Transverse colon (tissue), 4 donors: Measurements from ENCODE around the gene NEO1. TPM values are rescaled to one million over a fixed set of nuclear protein-coding genes. Genes with fewer than 3 reads are reported as not detected.

Experiments used
- DNase-seq: peaks from one replicate; pipeline ENCODE4 v3.0.0-alpha.2; 2019
- H3K27ac ChIP-seq, 4 donors: fragments of 200-600 bp; sonication (generic); 2 replicates each; pipeline ENCODE4 v1.5.1; 2016 to 2018; ENCODE audit warnings: inconsistent platforms in 4 of 4
- H3K27me3 ChIP-seq: fragments of 200-600 bp; sonication (generic); 2 replicates; pipeline ENCODE4 v1.5.1; 2017; ENCODE audit warnings: inconsistent platforms
- H3K36me3 ChIP-seq, 4 donors: fragments of 200-600 bp; sonication (generic); 2 replicates each; pipeline ENCODE4 v1.5.1; 2017 to 2019; ENCODE audit warnings: inconsistent platforms in 4 of 4
- H3K4me1 ChIP-seq, 4 donors: fragments of 200-600 bp; sonication (generic); 2 replicates each; pipeline ENCODE4 v1.5.1; 2017 to 2020; ENCODE audit warnings: inconsistent platforms in 4 of 4
- H3K4me3 ChIP-seq, 4 donors: fragments of 200-600 bp; sonication (generic); 1 replicate in 1 of 4; 2 replicates in 3 of 4; pipeline versions ENCODE4 v1.5.1 to v1.6.1; 2017 to 2019; ENCODE audit warnings: inconsistent platforms in 4 of 4
- H3K9me3 ChIP-seq, 2 donors: fragments of 200-600 bp; sonication (generic); 2 replicates each; pipeline ENCODE4 v1.5.1; 2017 to 2019; ENCODE audit warnings: inconsistent platforms in 2 of 2
- EP300 ChIP-seq: sonication (generic); formaldehyde crosslinking; IDR thresholded peaks from one replicate; pipeline ENCODE4 v1.6.1; 2017; ENCODE audit warnings: antibody characterized with exemption, low read depth
- POLR2A ChIP-seq: fragments of 450-650 bp; IDR thresholded peaks from one replicate; pipeline ENCODE4 v1.6.1; 2016; ENCODE audit warnings: antibody characterized with exemption, mild to moderate bottlenecking, moderate library complexity
- POLR2AphosphoS5 ChIP-seq, 3 donors: sonication (generic); formaldehyde crosslinking; IDR thresholded peaks; one replicate each; pipeline ENCODE4 v1.6.1; 2016; ENCODE audit warnings: antibody characterized with exemption in 3 of 3
- WGBS, 2 donors: methylation state at CpG; one replicate each; pipeline ENCODE4 v1.1.5; 2018; ENCODE audit warnings: low coverage in 1 of 2; 5-methylcytosine and 5-hydroxymethylcytosine counted together
- in situ Hi-C, 4 donors: fragments of 200-750 bp; cut with MboI; loops; one replicate each; pipeline versions ENCODE4 v1.15.0 to v1.15.1; 2017; ENCODE audit warnings: low sequenced_read_pairs in 3 of 4, low pct_ligation_motif_present in 1 of 4, low pct_unique_long_range_greater_than_20kb in 1 of 4
- intact Hi-C: fragments of 100-400 bp; cut with DNase I; formaldehyde crosslinking; loops from one replicate; pipeline ENCODE4 v1.15.1; 2023; ENCODE audit warnings: low total_unique reads
- total RNA-seq, 4 donors: library from RNA; depleted of rRNA; stranded (reverse); fragments of >200 nt; gene quantifications; one replicate each; pipeline ENCODE4 v1.1.0, GENCODE V29; 2016
- TF ChIP-seq, protein P1 (sequence below), 5 experiments: fragments of 200-600 bp in 3 of 5; fragments of 450-650 bp in 2 of 5; sonication (generic) in 3 of 5; IDR thresholded peaks; 1 replicate in 2 of 5; 2 replicates in 3 of 5; pipeline ENCODE4 v1.5.1; 2016 to 2017; ENCODE audit warnings: antibody characterized with exemption in 5 of 5, inconsistent platforms in 3 of 5, mild to moderate bottlenecking in 2 of 5, moderate library complexity in 1 of 5

Gene NEO1
- total RNA-seq, 4 donors from 2014 or later = 100 to 188 (median 135) TPM

DNA sequence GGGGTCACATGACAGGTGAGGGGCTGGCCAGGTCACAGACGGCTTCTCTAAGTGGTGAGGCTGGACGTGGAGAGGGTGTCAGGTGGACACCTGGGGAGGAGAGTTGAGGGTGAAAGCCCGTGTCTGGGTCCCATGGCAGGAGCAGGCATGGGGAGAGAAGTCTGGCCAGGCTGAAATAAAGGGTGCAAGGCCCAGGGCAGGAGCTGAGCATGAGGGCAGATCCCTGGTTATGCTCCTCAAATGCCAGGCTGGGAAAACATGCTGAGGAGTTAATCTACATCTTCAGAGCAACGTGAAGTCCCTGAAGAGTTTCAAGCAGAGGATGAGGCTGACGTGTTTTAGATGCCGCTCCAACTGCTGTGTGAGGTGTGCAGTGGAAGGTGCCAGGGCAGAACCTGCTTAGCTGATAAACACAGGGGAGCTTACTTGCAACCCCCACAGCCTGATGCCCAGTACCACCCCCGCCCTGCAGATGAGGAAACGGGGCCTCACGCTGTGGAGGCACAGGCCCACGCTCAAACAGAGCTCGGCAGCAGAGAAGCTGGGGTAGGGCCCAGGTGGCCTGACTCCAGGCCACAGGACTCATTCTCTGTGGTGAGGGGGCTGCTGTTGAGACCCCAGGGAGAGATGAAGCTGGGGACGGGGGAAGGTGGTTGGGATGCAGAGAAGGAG, 276.0 kb downstream of the NEO1 start:
- WGBS, 2 donors = 80% methylated on average over 1 to 12 of the region's 12 CpGs
- in situ Hi-C loops (no loop called here), intact Hi-C loops (no loop called here)
- Histone ChIP-seq H3K4me3 (no peak overlapping the region), H3K4me1 (no peaks in the 10 kb centered on the region), H3K9me3 (no peaks in the 10 kb centered on the region), H3K27me3 (no peaks in the 10 kb centered on the region), H3K27ac (no peak overlapping the region), H3K36me3 (no peaks in the 10 kb centered on the region)
- no peak for DNase-seq
- TF ChIP-seq EP300 (no peak), POLR2AphosphoS5 (IDR thresholded peaks at IDR 0.05) (no peak), POLR2A (no peak)
- TF ChIP-seq, protein P1, sequence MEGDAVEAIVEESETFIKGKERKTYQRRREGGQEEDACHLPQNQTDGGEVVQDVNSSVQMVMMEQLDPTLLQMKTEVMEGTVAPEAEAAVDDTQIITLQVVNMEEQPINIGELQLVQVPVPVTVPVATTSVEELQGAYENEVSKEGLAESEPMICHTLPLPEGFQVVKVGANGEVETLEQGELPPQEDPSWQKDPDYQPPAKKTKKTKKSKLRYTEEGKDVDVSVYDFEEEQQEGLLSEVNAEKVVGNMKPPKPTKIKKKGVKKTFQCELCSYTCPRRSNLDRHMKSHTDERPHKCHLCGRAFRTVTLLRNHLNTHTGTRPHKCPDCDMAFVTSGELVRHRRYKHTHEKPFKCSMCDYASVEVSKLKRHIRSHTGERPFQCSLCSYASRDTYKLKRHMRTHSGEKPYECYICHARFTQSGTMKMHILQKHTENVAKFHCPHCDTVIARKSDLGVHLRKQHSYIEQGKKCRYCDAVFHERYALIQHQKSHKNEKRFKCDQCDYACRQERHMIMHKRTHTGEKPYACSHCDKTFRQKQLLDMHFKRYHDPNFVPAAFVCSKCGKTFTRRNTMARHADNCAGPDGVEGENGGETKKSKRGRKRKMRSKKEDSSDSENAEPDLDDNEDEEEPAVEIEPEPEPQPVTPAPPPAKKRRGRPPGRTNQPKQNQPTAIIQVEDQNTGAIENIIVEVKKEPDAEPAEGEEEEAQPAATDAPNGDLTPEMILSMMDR (IDR thresholded peaks at IDR 0.05) = no peak

DNA sequence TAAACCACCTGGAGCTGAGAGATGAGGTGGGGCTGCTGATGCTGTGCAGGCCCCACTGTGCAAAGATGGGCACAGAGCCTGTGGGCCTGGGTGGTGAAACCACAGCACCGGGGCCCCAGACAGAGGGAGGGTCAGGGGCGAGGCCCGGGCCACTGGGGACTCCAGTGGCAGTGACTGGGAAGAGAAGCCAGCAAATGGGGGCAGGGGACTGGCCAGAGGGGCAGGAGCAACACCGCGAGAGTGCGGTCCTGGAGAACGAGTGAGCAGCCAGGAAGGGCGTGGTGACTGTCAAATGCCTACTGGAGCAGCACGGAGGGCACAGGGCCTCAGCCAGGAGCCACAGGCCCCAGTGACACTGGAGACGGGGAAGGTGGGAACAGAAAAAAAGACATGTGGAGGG, 276.7 kb downstream of the NEO1 start:
- intact Hi-C loops (no loop called here), in situ Hi-C loops (no loop called here)
- Histone ChIP-seq H3K9me3 (no peaks in the 10 kb centered on the region), H3K4me3 (no peak overlapping the region), H3K36me3 (no peaks in the 10 kb centered on the region), H3K4me1 (no peaks in the 10 kb centered on the region), H3K27ac (no peak overlapping the region), H3K27me3 (no peaks in the 10 kb centered on the region)
- 82% methylated on average over 10 of the region's 10 CpGs; no CpG with 5 or more reads in 1 of the 2 donors for WGBS, 2 donors
- TF ChIP-seq EP300 = no peak
- no peak for TF ChIP-seq POLR2AphosphoS5 (IDR thresholded peaks at IDR 0.05)
- TF ChIP-seq, protein P1 (IDR thresholded peaks at IDR 0.05) = no peak
- no peak for TF ChIP-seq POLR2A
- no peak for DNase-seq

DNA sequence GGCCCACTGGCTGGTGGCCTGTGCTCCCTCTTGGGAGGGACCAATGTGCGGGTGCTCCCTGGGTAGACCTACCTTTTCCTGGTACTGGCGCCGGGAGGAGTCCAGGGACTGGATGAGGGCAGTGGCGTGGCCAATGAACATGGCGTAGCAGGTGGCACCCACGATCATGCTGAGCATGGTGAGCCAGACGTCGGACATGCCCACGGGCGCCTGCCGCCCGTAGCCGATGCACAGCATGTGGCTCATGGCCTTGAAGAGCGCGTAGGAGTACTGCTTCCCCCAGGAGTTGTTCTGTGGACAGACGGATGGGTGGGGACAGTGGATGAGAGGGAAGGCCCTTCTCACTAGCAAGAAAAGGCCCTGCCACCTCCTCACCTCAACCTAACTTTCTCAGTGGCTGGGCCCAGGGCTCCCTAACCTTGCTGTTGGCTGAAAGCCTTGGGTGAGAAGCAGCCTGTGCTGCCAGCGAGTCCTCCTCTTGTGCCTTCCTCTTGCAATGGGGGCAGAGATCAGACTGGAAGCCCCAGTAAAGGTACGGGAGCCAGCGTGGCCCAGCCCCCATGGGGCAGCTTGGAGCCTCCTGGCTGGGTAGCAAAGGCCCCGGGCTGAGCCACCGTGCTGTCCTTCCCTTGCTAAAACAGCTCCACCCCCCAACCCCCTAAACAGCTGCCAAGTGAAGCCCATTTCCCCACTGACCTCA, 277.4 kb downstream of the NEO1 start:
- 67 to 85% methylated on average over 1 to 21 of the region's 21 CpGs for whole genome bisulfite sequencing, 2 donors
- H3K36me3 ChIP-seq = no peaks in the 10 kb centered on the region
- intact Hi-C loops (no loop called here), in situ Hi-C loops (no loop called here)
- H3K27me3 ChIP-seq = no peaks in the 10 kb centered on the region
- TF ChIP-seq POLR2AphosphoS5 (IDR thresholded peaks at IDR 0.05) = no peak
- no peak for DNase-seq
- H3K4me3 ChIP-seq = no peak overlapping the region
- no peaks in the 10 kb centered on the region for H3K4me1 ChIP-seq
- H3K27ac ChIP-seq = no peak overlapping the region
- no peaks in the 10 kb centered on the region for H3K9me3 ChIP-seq

DNA sequence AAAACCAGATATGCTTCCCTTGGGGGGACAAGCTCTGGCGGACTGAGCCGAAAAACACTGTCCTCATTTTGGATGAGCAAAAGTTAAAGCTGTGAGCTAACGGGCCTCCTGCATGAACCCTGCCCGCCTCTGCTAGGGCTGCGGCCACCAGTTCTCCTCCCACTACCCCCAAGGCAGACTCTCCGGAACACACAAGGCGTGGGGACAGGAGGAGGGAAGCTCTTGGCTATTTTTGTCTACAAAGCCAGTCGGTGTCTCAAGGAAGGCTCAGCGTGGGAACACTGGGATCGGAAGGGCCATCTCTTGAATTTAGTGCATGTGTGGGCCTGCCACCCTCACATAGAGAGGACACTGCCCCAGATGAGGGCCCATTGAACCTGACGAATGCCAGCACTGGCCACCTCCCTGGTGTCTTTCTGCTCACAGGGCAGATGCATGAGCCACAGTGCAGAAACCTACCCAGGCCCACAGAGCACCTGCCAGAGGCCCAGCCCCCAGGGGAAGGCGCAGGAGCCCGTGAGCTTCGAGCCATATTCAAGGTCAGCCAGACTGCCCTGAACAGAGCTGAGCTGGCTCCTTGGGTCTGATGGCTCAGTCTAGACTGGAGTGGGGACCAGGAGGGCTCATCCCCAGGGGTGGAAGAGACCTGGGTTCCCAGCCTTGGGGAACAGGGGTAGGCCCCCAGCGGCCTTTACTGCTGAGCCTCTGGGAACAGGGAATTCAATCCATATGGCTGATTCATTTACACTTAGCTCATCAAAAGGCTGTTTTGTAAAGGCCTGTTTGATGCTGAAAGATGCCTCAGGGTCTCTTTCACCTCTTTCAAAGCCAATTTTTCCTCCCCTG, 278.2 kb downstream of the NEO1 start:
- H3K4me3 ChIP-seq = no peak overlapping the region
- no peak for DNase-seq
- intact Hi-C loops = no loop called here

More for the DNA sequence above, 278.2 kb downstream of the NEO1 start:
- H3K27me3 ChIP-seq = no peaks in the 10 kb centered on the region
- no peaks in the 10 kb centered on the region for H3K9me3 ChIP-seq
- TF ChIP-seq POLR2A (no peak), EP300 (no peak), POLR2AphosphoS5 (IDR thresholded peaks at IDR 0.05) (no peak)
- TF ChIP-seq, protein P1 (IDR thresholded peaks at IDR 0.05) = no peak
- H3K36me3 ChIP-seq = no peaks in the 10 kb centered on the region
- H3K27ac ChIP-seq = no peak overlapping the region
- 85% methylated on average over 15 of the region's 15 CpGs; no CpG with 5 or more reads in 1 of the 2 donors for WGBS, 2 donors
- no peaks in the 10 kb centered on the region for H3K4me1 ChIP-seq
- in situ Hi-C loops = no loop called here
